RWPE1 (cell line): ENCODE measurements around the gene DNMT3L.

Source experiments
- CTCF ChIA-PET: fragments of 350-600 bp; sonication (Branson Sonifier 250); formaldehyde crosslinking; extraction: SDS; loops from one replicate; lab custom pipeline; 2021; lab: Yijun Ruan, JAX
- POLR2A ChIA-PET: fragments of 400-600 bp; formaldehyde crosslinking; extraction: SDS; loops from one replicate; lab custom pipeline; 2020; ENCODE audit warnings: antibody characterized with exemption; ENCODE audit not compliant: low non-redundant PET; lab: Yijun Ruan, JAX
- DNase-seq: peaks from one replicate; pipeline ENCODE4 v3.0.0; 2012; ENCODE audit warnings: low spot score
- H3K27ac ChIP-seq: fragments of 450-650 bp; 2 replicates; pipeline ENCODE4 v1.5.1; 2017
- TF ChIP-seq, protein P1 (sequence below): fragments of 450-650 bp; conservative IDR thresholded peaks from 2 replicates; pipeline ENCODE4 v1.5.1; 2017; ENCODE audit warnings: low read depth, mild to moderate bottlenecking

Gene DNMT3L

DNA sequence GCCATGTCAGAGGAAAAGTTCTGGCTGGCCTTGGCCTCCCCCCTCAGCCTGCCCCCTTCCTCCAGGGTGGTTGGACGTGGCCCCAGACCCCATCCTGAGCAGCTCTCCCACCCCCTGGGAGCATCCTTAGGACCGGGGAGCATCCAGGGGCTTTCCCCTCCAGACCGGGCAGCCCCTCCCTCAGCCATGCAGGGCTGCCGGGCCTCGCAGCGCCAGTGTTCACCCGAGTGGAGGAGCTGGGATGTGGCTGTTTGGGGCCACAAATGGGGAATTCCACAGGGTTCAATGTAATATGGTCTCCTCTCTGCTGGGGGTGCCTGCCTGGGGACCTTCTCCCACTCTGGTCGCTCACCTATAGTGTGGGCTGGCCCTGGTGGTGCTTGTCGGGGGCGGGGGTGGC is 33.9 kb upstream of the DNMT3L start:
- TF ChIP-seq, protein P1, sequence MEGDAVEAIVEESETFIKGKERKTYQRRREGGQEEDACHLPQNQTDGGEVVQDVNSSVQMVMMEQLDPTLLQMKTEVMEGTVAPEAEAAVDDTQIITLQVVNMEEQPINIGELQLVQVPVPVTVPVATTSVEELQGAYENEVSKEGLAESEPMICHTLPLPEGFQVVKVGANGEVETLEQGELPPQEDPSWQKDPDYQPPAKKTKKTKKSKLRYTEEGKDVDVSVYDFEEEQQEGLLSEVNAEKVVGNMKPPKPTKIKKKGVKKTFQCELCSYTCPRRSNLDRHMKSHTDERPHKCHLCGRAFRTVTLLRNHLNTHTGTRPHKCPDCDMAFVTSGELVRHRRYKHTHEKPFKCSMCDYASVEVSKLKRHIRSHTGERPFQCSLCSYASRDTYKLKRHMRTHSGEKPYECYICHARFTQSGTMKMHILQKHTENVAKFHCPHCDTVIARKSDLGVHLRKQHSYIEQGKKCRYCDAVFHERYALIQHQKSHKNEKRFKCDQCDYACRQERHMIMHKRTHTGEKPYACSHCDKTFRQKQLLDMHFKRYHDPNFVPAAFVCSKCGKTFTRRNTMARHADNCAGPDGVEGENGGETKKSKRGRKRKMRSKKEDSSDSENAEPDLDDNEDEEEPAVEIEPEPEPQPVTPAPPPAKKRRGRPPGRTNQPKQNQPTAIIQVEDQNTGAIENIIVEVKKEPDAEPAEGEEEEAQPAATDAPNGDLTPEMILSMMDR: no peak
- no peak for DNase-seq
- POLR2A ChIA-PET: no interaction called here
- H3K27ac ChIP-seq: no peak overlapping the region
- CTCF ChIA-PET: no interaction called here

DNA sequence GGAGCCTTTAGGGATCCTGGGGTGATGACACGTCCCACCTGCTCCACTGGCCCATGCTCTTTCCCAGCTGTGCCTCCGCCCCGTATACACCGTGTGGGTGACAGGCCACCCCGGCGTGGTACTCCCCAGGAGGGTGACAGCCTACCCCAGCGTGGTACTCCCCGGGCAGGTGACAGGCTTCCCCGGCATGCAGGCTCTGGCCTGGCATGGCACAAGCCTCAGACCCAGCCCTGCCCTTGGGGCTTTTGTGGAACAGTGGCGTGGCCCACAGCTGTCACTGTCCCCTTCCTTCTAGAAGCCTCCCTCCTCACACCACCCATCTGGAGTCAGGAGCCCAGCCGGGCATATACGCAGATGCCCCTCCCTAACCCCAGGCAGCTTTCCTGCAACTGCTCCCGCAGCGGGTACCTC is 33.5 kb upstream of the DNMT3L start:
- POLR2A ChIA-PET: interaction anchor here (0.6 kb wide), 1 partner anchor 8 kb away, joined by 6 read pairs; no protein-coding TSS in a partner anchor
- CTCF ChIA-PET: no interaction called here

DNA sequence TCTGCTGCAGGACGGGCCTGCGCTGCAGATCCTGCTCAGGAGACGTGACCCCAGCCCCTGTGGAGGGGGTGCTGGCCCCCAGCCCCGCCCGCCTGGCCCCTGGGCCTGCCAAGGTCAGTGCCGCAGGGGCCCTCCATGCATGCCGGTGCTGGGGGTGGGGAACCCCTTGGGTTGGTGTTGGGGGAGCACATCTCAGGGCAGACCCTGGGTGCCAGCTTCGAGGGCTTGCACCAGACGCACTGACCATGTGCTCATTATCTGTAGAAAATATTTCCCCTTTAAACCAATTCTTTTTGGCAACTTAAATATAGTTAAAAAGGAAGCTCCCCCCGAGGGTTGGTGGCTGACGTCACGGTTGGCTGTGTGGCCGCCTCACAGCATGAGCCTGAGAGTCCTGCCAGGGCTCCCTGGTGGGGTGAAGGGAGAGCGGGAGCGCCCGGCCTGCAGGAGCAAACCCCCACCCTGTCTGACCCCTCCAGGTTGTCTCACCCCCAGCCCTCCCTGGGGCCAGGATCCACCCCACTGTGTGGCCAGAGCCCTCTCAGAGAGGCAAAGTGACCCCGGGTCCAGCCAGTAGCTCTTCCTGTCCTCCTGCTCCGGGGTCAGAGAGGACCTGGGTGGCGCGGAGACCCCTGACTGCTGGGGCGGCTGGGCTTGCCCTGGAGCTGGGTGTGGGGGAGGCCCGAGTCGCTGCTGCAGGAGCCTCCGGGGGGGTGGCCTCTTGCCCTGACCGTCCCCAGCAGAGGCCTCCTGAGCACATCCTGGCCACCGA is 32.9 kb upstream of the DNMT3L start:
- POLR2A ChIA-PET: interaction anchor here (0.6 kb wide), 1 partner anchor 8 kb away, joined by 6 read pairs; no protein-coding TSS in a partner anchor
- H3K27ac ChIP-seq: no peak overlapping the region
- no peak for DNase-seq
- CTCF ChIA-PET: no interaction called here
- TF ChIP-seq, protein P1: no peak

More for the DNA sequence above, 33.5 kb upstream of the DNMT3L start:
- DNase-seq: no peak
- H3K27ac ChIP-seq: no peak overlapping the region
- TF ChIP-seq, protein P1: no peak

DNA sequence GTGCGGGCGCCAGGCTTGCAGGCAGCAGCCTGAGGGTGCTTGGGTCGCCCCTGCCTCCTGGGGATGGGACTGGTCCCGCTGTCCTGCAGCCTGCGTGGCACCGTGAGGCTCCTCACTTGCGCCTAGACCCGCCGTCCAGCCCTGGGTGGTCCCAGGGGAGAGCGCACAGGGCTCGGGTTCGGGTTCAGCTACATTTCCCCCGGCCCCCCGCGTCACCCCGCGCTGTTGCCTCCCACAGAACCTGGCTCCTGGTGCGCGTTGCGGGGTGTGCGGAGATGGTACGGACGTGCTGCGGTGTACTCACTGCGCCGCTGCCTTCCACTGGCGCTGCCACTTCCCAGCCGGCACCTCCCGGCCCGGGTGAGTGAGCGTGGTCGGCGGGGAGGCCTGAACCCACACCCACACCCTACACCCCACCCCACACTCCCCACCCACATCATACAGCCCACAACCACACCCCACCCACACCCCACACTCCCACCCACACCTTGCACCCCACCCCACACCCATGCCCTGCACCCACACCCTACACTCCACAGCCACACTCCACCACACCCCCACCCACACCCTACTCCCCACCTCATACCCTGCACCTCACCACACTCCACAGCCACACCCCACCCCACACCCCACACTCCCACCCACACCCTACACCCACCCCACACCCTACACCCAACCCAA is 32.0 kb upstream of the DNMT3L start:
- TF ChIP-seq, protein P1: no peak
- POLR2A ChIA-PET: no interaction called here
- CTCF ChIA-PET: no interaction called here
- no peak for DNase-seq
- no peak overlapping the region for H3K27ac ChIP-seq

DNA sequence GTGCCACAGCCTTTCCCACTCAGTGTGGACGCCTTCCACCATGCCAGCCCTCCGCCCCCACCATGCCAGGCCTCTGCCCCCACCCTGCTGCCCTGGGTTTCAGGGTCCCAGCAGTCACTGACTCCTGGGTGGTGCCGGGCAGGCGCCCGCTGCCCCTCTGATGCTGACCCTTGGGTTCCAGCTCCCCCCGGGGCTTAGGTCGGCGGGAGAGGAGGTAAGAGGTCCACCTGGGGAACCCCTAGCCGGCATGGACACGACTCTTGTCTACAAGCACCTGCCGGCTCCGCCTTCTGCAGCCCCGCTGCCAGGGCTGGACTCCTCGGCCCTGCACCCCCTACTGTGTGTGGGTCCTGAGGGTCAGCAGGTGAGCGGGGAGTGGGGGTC is 31.1 kb upstream of the DNMT3L start:
- no peak for DNase-seq
- TF ChIP-seq, protein P1: no peak
- CTCF ChIA-PET: no interaction called here
- POLR2A ChIA-PET: no interaction called here
- no peak overlapping the region for H3K27ac ChIP-seq

DNA sequence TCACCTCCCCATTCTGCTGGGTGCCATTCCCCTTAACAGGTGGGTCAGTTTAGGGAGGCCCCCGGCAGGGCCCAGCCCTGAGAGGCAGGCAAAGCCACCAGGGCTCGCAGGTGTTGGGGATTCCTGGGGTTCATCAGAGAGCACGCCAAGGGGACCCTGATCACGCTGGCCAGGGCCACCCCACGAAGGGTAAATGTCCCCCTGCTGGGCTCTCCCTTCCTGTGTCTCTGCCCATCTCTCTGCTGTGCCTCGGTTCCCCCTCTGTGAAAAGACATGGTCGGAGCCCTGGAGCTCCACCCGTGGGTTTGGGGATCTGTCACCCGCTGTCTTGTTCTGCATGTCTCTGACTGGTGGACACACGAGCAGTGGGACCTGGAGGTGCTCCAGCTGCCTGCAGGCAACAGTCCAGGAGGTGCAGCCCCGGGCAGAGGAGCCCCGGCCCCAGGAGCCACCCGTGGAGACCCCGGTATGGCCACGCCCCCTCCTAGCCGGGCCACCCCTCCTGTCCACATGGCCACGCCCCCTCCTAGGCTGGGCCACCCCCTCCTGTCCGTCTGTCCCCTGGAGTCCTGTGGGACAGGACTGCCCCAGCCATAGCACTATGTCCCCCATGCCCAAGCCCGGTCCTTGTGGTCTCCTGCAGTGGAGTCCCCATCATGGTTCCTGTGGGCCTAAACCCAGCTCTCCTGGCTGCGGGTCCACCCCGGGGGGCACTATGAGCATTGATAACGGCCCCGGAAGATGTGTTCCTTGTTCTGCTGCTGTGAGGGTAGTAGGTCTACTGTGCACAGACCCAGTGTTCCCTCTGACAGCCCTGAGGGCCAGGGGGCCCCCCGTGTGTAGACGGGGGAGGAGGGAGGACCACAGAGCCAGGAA is 30.5 kb upstream of the DNMT3L start:
- ChIA-PET CTCF (no interaction called here), POLR2A (no interaction called here)
- DNase-seq: peak; percentile 34
- no peak overlapping the region for H3K27ac ChIP-seq
- TF ChIP-seq, protein P1: no peak
